ENCODE measurements around the gene EIF4A3.

- TF ChIP-seq CTCF (IDR thresholded peaks at IDR 0.05; ENCODE audit: borderline replicate concordance, extremely low read depth, low read length, poor library complexity, severe bottlenecking) = no peak
- no peak for TF ChIP-seq EZH2 (IDR thresholded peaks at IDR 0.05; ENCODE audit: borderline replicate concordance, low read depth, low read length, severe bottlenecking)
Observed at GRCh38 chr17:80112471-80113032, 34.4 kb downstream of the EIF4A3 start.

All from DND-41 (cell line).